Peyer's patch (tissue), 4 donors: ENCODE measurements around the gene ESD. TPM values are rescaled to one million over a fixed set of nuclear protein-coding genes. Genes with fewer than 3 reads are reported as not detected.
A peak's percentile ranks its signal among the peaks of the same experiment; 100 is the strongest.

Experiments used
- DNase-seq, 3 donors: peaks; one replicate each; pipeline ENCODE4 v3.0.0-alpha.2; 2017 to 2019
- H3K27ac ChIP-seq, 4 donors: fragments of 200-600 bp; sonication (generic); one replicate each; pipeline ENCODE4 v1.5.1; 2016 to 2019
- H3K27me3 ChIP-seq, 2 donors: fragments of 200-600 bp; sonication (generic); one replicate each; pipeline ENCODE4 v1.5.1; 2019
- H3K36me3 ChIP-seq, 3 donors: fragments of 200-600 bp; sonication (generic); one replicate each; pipeline ENCODE4 v1.5.1; 2016 to 2019
- H3K4me1 ChIP-seq, 4 donors: fragments of 200-600 bp; sonication (generic); one replicate each; pipeline ENCODE4 v1.5.1; 2016 to 2019
- H3K4me3 ChIP-seq, 4 donors: fragments of 200-600 bp; sonication (generic); 1 replicate in 3 of 4; 2 replicates in 1 of 4; pipeline ENCODE4 v1.5.1; 2016 to 2019; ENCODE audit warnings: mild to moderate bottlenecking in 1 of 4
- H3K9me3 ChIP-seq, 4 donors: fragments of 200-600 bp; sonication (generic); one replicate each; pipeline ENCODE4 v1.5.1; 2016 to 2019; ENCODE audit warnings: mild to moderate bottlenecking in 1 of 4
- POLR2A ChIP-seq, 2 donors: fragments of 450-650 bp; IDR thresholded peaks; one replicate each; pipeline ENCODE4 v1.5.1; 2017; ENCODE audit warnings: antibody characterized with exemption in 2 of 2, mild to moderate bottlenecking in 2 of 2, moderate library complexity in 2 of 2
- total RNA-seq, 4 donors: library from RNA; depleted of rRNA; stranded (reverse); fragments of >200 nt; gene quantifications; one replicate each; pipeline ENCODE4 v1.1.0, GENCODE V29; 2016
- TF ChIP-seq, protein P1 (sequence below), 6 experiments: fragments of 450-650 bp in 4 of 6; fragments of 200-600 bp in 2 of 6; sonication (generic) in 1 of 6; IDR thresholded peaks; one replicate each; pipeline ENCODE4 v1.5.1; 2017 to 2019; ENCODE audit warnings: antibody characterized with exemption in 6 of 6, mild to moderate bottlenecking in 3 of 6, moderate library complexity in 1 of 6

ESD gene
- total RNA-seq, 4 donors from 2014 or later = 52.7 to 76.7 (median 66.1) TPM

DNA sequence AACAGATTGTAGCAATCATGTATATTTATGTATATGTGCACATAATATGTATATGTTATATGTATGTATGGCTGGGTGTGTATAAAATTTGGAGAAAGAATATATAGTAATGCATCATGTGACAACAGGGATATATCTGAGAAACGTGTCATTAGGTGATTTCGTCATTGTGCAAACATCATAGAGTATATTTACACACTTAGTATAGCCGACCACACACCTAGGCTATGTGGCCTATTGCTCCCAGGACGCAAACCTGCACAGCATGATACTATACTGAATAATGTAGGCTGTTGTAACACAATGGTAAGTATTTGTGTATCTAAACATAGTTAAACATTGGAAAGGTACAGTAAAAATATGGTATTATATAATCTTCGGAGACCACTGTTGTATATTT, 43.8 kb downstream of the ESD start:
- Histone ChIP-seq H3K4me3 (no peak overlapping the region), H3K9me3 (no peaks in the 10 kb centered on the region), H3K27me3 (no peaks in the 10 kb centered on the region), H3K36me3 (peaks cover 0 to 6% (median 0%) of the 10 kb centered on the region in 3 donors), H3K4me1 (peaks cover 0 to 6% (median 2%) of the 10 kb centered on the region in 4 donors), H3K27ac (no peak overlapping the region)
- no peak for TF ChIP-seq POLR2A (IDR thresholded peaks at IDR 0.05)
- TF ChIP-seq, protein P1, sequence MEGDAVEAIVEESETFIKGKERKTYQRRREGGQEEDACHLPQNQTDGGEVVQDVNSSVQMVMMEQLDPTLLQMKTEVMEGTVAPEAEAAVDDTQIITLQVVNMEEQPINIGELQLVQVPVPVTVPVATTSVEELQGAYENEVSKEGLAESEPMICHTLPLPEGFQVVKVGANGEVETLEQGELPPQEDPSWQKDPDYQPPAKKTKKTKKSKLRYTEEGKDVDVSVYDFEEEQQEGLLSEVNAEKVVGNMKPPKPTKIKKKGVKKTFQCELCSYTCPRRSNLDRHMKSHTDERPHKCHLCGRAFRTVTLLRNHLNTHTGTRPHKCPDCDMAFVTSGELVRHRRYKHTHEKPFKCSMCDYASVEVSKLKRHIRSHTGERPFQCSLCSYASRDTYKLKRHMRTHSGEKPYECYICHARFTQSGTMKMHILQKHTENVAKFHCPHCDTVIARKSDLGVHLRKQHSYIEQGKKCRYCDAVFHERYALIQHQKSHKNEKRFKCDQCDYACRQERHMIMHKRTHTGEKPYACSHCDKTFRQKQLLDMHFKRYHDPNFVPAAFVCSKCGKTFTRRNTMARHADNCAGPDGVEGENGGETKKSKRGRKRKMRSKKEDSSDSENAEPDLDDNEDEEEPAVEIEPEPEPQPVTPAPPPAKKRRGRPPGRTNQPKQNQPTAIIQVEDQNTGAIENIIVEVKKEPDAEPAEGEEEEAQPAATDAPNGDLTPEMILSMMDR (IDR thresholded peaks at IDR 0.05) = no peak
- no peak for DNase-seq

DNA sequence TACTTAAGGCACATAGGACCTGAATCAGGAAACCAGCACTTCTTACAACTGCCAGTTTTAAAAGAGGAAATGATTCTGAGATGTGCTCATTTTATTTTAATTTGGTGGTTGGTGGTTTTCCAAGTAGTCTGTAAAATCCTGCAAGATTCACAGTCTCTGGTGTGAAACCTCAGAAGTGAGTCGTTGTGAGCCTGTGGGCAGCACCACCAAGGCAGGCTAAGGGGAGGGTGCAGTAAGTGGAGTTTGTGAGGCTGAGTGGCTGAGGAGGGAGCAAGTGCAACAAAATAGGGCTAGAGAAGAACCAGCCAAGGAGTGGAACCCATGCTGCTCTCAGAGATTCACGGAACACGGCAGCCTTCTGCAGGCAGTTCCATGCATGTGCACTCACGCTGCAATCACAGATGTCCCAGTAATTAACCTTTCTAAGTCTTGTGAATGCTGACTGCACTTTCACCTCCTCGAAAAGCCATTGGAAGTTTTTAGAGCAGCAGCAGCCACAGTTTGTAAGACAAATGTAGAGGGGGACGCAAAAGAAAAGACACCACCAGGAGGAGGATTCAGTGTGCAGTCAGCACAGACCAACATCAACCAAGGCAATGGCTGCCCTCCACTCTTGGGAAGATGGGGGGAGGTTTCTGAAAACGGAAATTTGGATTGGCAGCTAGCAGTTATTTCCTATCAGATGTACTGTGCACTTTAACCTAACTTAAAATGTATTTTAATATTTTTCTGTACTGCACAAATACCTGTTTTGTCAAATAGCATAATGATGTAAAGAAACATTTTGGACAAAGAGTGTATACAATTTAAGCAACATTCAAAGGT, 44.9 kb downstream of the ESD start:
- no peak overlapping the region for H3K4me3 ChIP-seq
- TF ChIP-seq, protein P1 (IDR thresholded peaks at IDR 0.05) = peak in 2 of 6 experiments; percentile 10 to 37
- TF ChIP-seq POLR2A (IDR thresholded peaks at IDR 0.05) = no peak
- no peaks in the 10 kb centered on the region for H3K9me3 ChIP-seq
- peaks cover 0 to 10% (median 0%) of the 10 kb centered on the region in 3 donors for H3K36me3 ChIP-seq
- DNase-seq = peak in 2 of 3 donors; percentile 26 to 54
- no peaks in the 10 kb centered on the region for H3K27me3 ChIP-seq
- no peak overlapping the region for H3K27ac ChIP-seq
- peaks cover 0 to 6% (median 0%) of the 10 kb centered on the region in 4 donors for H3K4me1 ChIP-seq

DNA sequence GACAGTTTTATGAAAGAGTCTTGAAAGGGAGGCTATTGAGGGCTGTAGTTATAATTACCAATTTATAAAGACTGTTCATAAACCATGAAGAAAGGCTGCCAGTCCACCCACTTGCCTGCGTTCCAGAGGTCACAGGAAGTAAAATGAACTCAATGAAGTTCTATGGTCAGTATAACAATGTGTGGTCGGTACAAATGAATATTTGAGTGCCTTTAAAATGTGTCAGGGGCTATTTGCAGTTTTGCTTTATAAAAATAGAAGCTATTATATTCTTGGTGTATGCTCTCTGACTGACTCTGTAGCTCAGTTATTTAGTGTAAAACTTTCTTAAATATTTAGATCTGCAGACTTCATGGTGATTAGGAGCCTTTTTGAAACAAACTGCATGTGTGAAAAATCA, 47.0 kb downstream of the ESD start:
- Histone ChIP-seq H3K27ac (no peak overlapping the region), H3K4me1 (peaks cover 0 to 6% (median 0%) of the 10 kb centered on the region in 4 donors), H3K9me3 (no peaks in the 10 kb centered on the region), H3K27me3 (no peaks in the 10 kb centered on the region), H3K4me3 (no peak overlapping the region), H3K36me3 (peaks cover 0 to 24% (median 0%) of the 10 kb centered on the region in 3 donors)
- no peak for DNase-seq
- TF ChIP-seq, protein P1 (IDR thresholded peaks at IDR 0.05) = no peak
- no peak for TF ChIP-seq POLR2A (IDR thresholded peaks at IDR 0.05)

DNA sequence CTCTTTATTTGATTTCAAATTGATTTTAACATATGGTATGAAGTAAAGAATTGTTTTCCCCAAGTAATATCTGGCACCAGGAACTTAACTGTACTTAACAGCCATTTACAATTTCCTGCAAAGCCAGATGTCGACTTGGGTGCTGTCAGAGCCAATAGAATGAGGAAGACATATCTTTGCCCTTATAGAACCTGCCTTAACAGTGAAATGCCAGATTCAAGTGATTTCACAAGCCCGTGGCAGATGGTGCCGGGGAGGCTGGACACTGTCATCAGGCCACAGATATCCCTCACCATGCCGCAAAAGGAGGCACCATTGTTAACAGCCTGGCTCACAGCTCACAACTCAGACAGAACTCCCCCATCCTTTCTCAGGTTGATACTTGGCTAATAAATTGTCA, 48.7 kb downstream of the ESD start:
- DNase-seq = no peak
- peaks cover 0 to 32% (median 0%) of the 10 kb centered on the region in 3 donors for H3K36me3 ChIP-seq

DNA sequence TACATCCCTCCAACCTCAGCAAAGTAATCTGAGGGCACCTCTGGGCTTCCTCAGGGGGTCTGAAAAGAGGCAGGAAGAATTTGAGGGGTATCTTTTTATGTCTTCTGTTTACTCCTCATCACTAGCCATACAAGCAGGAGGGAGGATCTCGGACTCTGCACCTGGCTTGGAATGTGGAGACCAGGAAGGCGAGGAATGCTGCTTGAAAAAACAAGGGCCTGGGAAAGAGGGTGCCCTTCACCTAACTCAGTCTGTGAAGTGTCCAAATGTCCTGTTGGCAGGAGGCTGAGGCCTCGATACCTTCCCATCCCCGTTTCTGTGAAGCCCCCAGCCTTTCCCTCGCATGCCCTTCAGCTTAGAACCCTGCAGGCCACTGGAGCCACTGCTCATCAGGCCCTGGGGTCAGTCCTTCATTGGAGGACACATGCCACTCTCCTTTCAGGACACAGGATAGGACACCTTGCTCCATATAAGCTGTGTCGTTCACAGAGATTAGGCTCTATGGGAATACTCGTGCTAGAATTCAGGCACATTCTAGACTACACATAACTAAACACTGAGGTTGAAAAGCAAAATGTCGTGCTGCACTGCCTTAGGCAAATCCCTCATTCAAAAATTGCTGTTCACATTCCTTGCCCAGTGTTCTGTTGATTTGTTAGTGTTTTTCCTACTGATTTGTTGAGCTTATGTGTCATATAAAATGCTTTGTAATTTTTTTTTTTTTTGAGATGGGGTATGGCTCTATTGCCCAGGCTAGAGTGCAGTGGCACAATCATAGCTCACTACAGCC, 49.7 kb downstream of the ESD start:
- Histone ChIP-seq H3K4me1 (peaks cover 0 to 6% (median 0%) of the 10 kb centered on the region in 4 donors), H3K27me3 (no peaks in the 10 kb centered on the region), H3K9me3 (no peaks in the 10 kb centered on the region), H3K4me3 (no peak overlapping the region), H3K27ac (no peak overlapping the region), H3K36me3 (peaks cover 0 to 41% (median 0%) of the 10 kb centered on the region in 3 donors)
- DNase-seq = no peak
- TF ChIP-seq, protein P1 (IDR thresholded peaks at IDR 0.05) = no peak
- TF ChIP-seq POLR2A (IDR thresholded peaks at IDR 0.05) = no peak

More for the DNA sequence above, 48.7 kb downstream of the ESD start:
- Histone ChIP-seq H3K27me3 (no peaks in the 10 kb centered on the region), H3K9me3 (no peaks in the 10 kb centered on the region), H3K27ac (no peak overlapping the region), H3K4me3 (no peak overlapping the region), H3K4me1 (peaks cover 0 to 6% (median 0%) of the 10 kb centered on the region in 4 donors)
- TF ChIP-seq, protein P1 (IDR thresholded peaks at IDR 0.05) = no peak
- TF ChIP-seq POLR2A (IDR thresholded peaks at IDR 0.05) = no peak
